ENCODE data around the gene FAM13A.
"Not testable (repeated sequence)": the region's sequence is repeated elsewhere in the genome, so short reads cannot be mapped to it uniquely, and the experiment has no call there.

Gene FAM13A

GRCh38 chr4:88854481-88854880 lies 202.5 kb downstream of the FAM13A start:
- H3K4me3 ChIP-seq (replicated peaks; ENCODE audit: low read depth, low read length) = no peak overlapping the region
- H3K36me3 ChIP-seq (ENCODE audit: control insufficient read depth, insufficient read depth, low read length) = no peaks in the 10 kb centered on the region
- no peak for DNase-seq (ENCODE audit: extremely low read depth, insufficient read length)
- no peak for TF ChIP-seq CTCF (IDR thresholded peaks at IDR 0.05; ENCODE audit: insufficient read depth, low read length, poor library complexity, severe bottlenecking)
- H3K27me3 ChIP-seq (replicated peaks; ENCODE audit: control insufficient read depth, insufficient read depth, low read length) = no peaks in the 10 kb centered on the region

- not testable (repeated sequence) for H3K4me3 ChIP-seq (replicated peaks; ENCODE audit: low read depth, low read length); H3K27me3 ChIP-seq (replicated peaks; ENCODE audit: control insufficient read depth, insufficient read depth, low read length); H3K36me3 ChIP-seq (ENCODE audit: control insufficient read depth, insufficient read depth, low read length); DNase-seq (ENCODE audit: extremely low read depth, insufficient read length)
Measured at GRCh38 chr4:88853583-88853982, 203.4 kb downstream of the FAM13A start.

- no peaks in the 10 kb centered on the region for H3K36me3 ChIP-seq (ENCODE audit: control insufficient read depth, insufficient read depth, low read length)
- no peak overlapping the region for H3K4me3 ChIP-seq (replicated peaks; ENCODE audit: low read depth, low read length)
- no peak for TF ChIP-seq CTCF (IDR thresholded peaks at IDR 0.05; ENCODE audit: insufficient read depth, low read length, poor library complexity, severe bottlenecking)
- H3K27me3 ChIP-seq (replicated peaks; ENCODE audit: control insufficient read depth, insufficient read depth, low read length) = no peaks in the 10 kb centered on the region
- DNase-seq (ENCODE audit: extremely low read depth, insufficient read length) = no peak
Measured at GRCh38 chr4:88846206-88846790, 210.7 kb downstream of the FAM13A start.

- no peak for DNase-seq (ENCODE audit: extremely low read depth, insufficient read length)
- no peak for TF ChIP-seq CTCF (IDR thresholded peaks at IDR 0.05; ENCODE audit: insufficient read depth, low read length, poor library complexity, severe bottlenecking)
- Histone ChIP-seq H3K27me3 (replicated peaks; ENCODE audit: control insufficient read depth, insufficient read depth, low read length) (no peaks in the 10 kb centered on the region), H3K4me3 (replicated peaks; ENCODE audit: low read depth, low read length) (no peak overlapping the region), H3K36me3 (ENCODE audit: control insufficient read depth, insufficient read depth, low read length) (no peaks in the 10 kb centered on the region)
Measured at GRCh38 chr4:88843067-88843685, 213.8 kb downstream of the FAM13A start.

GRCh38 chr4:88841635-88842034 lies 215.3 kb downstream of the FAM13A start:
- DNase-seq (ENCODE audit: extremely low read depth, insufficient read length) = no peak

GRCh38 chr4:88836216-88836615 lies 220.8 kb downstream of the FAM13A start:
- no peak overlapping the region for H3K4me3 ChIP-seq (replicated peaks; ENCODE audit: low read depth, low read length)
- no peaks in the 10 kb centered on the region for H3K27me3 ChIP-seq (replicated peaks; ENCODE audit: control insufficient read depth, insufficient read depth, low read length)
- no peaks in the 10 kb centered on the region for H3K36me3 ChIP-seq (ENCODE audit: control insufficient read depth, insufficient read depth, low read length)
- TF ChIP-seq CTCF (IDR thresholded peaks at IDR 0.05; ENCODE audit: insufficient read depth, low read length, poor library complexity, severe bottlenecking) = no peak
- DNase-seq (ENCODE audit: extremely low read depth, insufficient read length) = no peak

More at GRCh38 chr4:88841635-88842034, 215.3 kb downstream of the FAM13A start:
- no peak for TF ChIP-seq CTCF (IDR thresholded peaks at IDR 0.05; ENCODE audit: insufficient read depth, low read length, poor library complexity, severe bottlenecking)
- Histone ChIP-seq H3K4me3 (replicated peaks; ENCODE audit: low read depth, low read length) (no peak overlapping the region), H3K36me3 (ENCODE audit: control insufficient read depth, insufficient read depth, low read length) (no peaks in the 10 kb centered on the region), H3K27me3 (replicated peaks; ENCODE audit: control insufficient read depth, insufficient read depth, low read length) (no peaks in the 10 kb centered on the region)

Data from GM06990 (cell line).